ENCODE data around the gene PPP2R5A. TPM values are rescaled to one million over a fixed set of nuclear protein-coding genes. Genes with fewer than 3 reads are reported as not detected.
"Not testable (repeated sequence)": the region's sequence is repeated elsewhere in the genome, so short reads cannot be mapped to it uniquely, and the experiment has no call there.

PPP2R5A gene
- total and polyA plus RNA-seq, 9 donors: 23.2 to 34.2 (median 28.4) TPM

DNA sequence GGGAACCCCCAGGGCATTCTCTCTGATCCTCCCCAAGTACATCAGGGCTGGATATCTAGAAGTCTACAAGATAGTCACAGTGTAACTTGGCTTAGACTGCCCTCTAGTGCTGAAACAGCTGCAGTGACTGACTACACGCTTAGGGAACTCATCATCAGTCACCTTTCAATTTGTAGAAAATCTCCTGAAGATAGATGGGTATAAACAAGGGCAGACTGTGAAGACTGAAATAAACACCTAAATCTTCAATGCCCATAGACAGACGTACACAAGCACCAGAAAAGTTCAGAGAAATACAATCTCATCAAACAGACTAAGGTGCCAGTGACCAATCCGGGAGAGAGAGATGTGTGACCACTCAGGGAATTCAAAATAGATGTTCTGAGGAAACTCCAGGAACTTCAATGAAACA lies 82.9 kb downstream of the PPP2R5A start:
- Histone ChIP-seq H3K27me3 (ENCODE audit: control insufficient read depth, insufficient read depth, low read length) (no peaks in the 10 kb centered on the region), H3K9me3 (replicated peaks; ENCODE audit: control insufficient read depth, low read depth, low read length) (peaks cover 3% of the 10 kb centered on the region), H3K27ac (ENCODE audit: low read length) (no peak overlapping the region), H3K4me3 (ENCODE audit: low read length) (no peak overlapping the region), H3K4me1 (ENCODE audit: control insufficient read depth, insufficient read depth, low read length) (no peaks in the 10 kb centered on the region), H3K36me3 (ENCODE audit: control insufficient read depth, insufficient read depth, low read length) (peaks cover 19% of the 10 kb centered on the region)
- WGBS (ENCODE audit: insufficient coverage): no CpG with 5 or more reads among the region's 3 CpGs
- peak; percentile 50 for DNase-seq

- Histone ChIP-seq H3K36me3 (ENCODE audit: control insufficient read depth, insufficient read depth, low read length) (peaks cover 19% of the 10 kb centered on the region), H3K4me1 (ENCODE audit: control insufficient read depth, insufficient read depth, low read length) (no peaks in the 10 kb centered on the region), H3K9me3 (replicated peaks; ENCODE audit: control insufficient read depth, low read depth, low read length) (peaks cover 3% of the 10 kb centered on the region), H3K4me3 (ENCODE audit: low read length) (no peak overlapping the region), H3K27ac (ENCODE audit: low read length) (no peak overlapping the region), H3K27me3 (ENCODE audit: control insufficient read depth, insufficient read depth, low read length) (no peaks in the 10 kb centered on the region)
- 76% methylated on average over 2 of the region's 5 CpGs for WGBS (ENCODE audit: insufficient coverage)
- no peak for DNase-seq
These were observed 90.8 kb downstream of the PPP2R5A start for GRCh38 chr1:212375986-212376385.

GRCh38 chr1:212377644-212378043 lies 92.4 kb downstream of the PPP2R5A start:
- Histone ChIP-seq H3K4me3 (ENCODE audit: low read length) (no peak overlapping the region), H3K27me3 (ENCODE audit: control insufficient read depth, insufficient read depth, low read length) (no peaks in the 10 kb centered on the region), H3K27ac (ENCODE audit: low read length) (no peak overlapping the region), H3K9me3 (replicated peaks; ENCODE audit: control insufficient read depth, low read depth, low read length) (peaks cover 3% of the 10 kb centered on the region), H3K4me1 (ENCODE audit: control insufficient read depth, insufficient read depth, low read length) (no peaks in the 10 kb centered on the region), H3K36me3 (ENCODE audit: control insufficient read depth, insufficient read depth, low read length) (peaks cover 19% of the 10 kb centered on the region)
- 100% methylated on average over 1 of the region's 3 CpGs for WGBS (ENCODE audit: insufficient coverage)
- no peak for DNase-seq

- 100% methylated on average over 1 of the region's 2 CpGs for WGBS (ENCODE audit: insufficient coverage)
- DNase-seq: no peak
- Histone ChIP-seq H3K27ac (ENCODE audit: low read length) (no peak overlapping the region), H3K27me3 (ENCODE audit: control insufficient read depth, insufficient read depth, low read length) (no peaks in the 10 kb centered on the region), H3K4me1 (ENCODE audit: control insufficient read depth, insufficient read depth, low read length) (no peaks in the 10 kb centered on the region), H3K9me3 (replicated peaks; ENCODE audit: control insufficient read depth, low read depth, low read length) (no peaks in the 10 kb centered on the region), H3K4me3 (ENCODE audit: low read length) (no peak overlapping the region), H3K36me3 (ENCODE audit: control insufficient read depth, insufficient read depth, low read length) (peaks cover 25% of the 10 kb centered on the region)
These were observed 94.2 kb downstream of the PPP2R5A start for GRCh38 chr1:212379366-212379765.

DNA sequence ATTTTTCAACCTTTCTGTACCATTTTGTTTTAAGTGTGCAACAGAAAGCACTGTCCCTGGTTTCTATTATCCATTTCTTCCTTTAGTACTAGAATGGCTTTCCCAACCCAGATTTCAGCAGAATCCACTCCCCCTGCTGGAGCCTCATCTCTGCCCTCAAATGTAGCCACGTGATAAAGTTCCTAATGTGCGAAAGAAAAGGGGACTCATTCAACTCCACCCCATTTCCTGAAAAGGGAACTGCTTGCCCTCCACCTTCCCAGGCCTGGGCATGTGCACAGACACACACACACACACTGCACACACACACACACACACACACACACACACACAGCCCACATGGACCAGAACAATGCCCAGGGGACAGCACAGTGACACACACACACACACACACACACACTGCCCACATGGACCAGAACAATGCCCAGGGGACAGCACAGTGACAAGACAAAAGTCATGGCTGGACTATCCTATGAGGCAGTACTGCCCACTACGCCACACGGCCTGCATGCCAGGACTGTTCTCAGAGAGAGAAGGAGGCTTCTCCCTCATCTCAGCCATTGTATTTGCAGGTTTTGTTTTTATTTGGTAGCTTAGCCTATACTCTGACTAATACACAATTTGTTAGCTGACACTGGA lies 96.3 kb downstream of the PPP2R5A start:
- no peaks in the 10 kb centered on the region for H3K4me1 ChIP-seq (ENCODE audit: control insufficient read depth, insufficient read depth, low read length)
- no CpG with 5 or more reads among the region's 4 CpGs for WGBS (ENCODE audit: insufficient coverage)
- no peaks in the 10 kb centered on the region for H3K9me3 ChIP-seq (replicated peaks; ENCODE audit: control insufficient read depth, low read depth, low read length)
- no peaks in the 10 kb centered on the region for H3K27me3 ChIP-seq (ENCODE audit: control insufficient read depth, insufficient read depth, low read length)
- no peak overlapping the region for H3K27ac ChIP-seq (ENCODE audit: low read length)
- no peak for DNase-seq
- peaks cover 46% of the 10 kb centered on the region for H3K36me3 ChIP-seq (ENCODE audit: control insufficient read depth, insufficient read depth, low read length)
- no peak overlapping the region for H3K4me3 ChIP-seq (ENCODE audit: low read length)

GRCh38 chr1:212386029-212386428 lies 100.8 kb downstream of the PPP2R5A start:
- no peak for DNase-seq
- peaks cover 36% of the 10 kb centered on the region for H3K36me3 ChIP-seq (ENCODE audit: control insufficient read depth, insufficient read depth, low read length)
- 100% methylated on average over 1 of the region's 1 CpG for WGBS (ENCODE audit: insufficient coverage)
- H3K4me1 ChIP-seq (ENCODE audit: control insufficient read depth, insufficient read depth, low read length): no peaks in the 10 kb centered on the region
- H3K9me3 ChIP-seq (replicated peaks; ENCODE audit: control insufficient read depth, low read depth, low read length): no peaks in the 10 kb centered on the region
- H3K4me3 ChIP-seq (ENCODE audit: low read length): no peak overlapping the region
- no peaks in the 10 kb centered on the region for H3K27me3 ChIP-seq (ENCODE audit: control insufficient read depth, insufficient read depth, low read length)
- no peak overlapping the region for H3K27ac ChIP-seq (ENCODE audit: low read length)

GRCh38 chr1:212388985-212389716 lies 103.9 kb downstream of the PPP2R5A start:
- WGBS (ENCODE audit: insufficient coverage): no CpG with 5 or more reads among the region's 1 CpG
- H3K4me1 ChIP-seq (ENCODE audit: control insufficient read depth, insufficient read depth, low read length): no peaks in the 10 kb centered on the region
- H3K27me3 ChIP-seq (ENCODE audit: control insufficient read depth, insufficient read depth, low read length): no peaks in the 10 kb centered on the region
- H3K9me3 ChIP-seq (replicated peaks; ENCODE audit: control insufficient read depth, low read depth, low read length): no peaks in the 10 kb centered on the region
- no peak overlapping the region for H3K27ac ChIP-seq (ENCODE audit: low read length)
- no peak for DNase-seq
- peaks cover 30% of the 10 kb centered on the region for H3K36me3 ChIP-seq (ENCODE audit: control insufficient read depth, insufficient read depth, low read length)
- H3K4me3 ChIP-seq (ENCODE audit: low read length): no peak overlapping the region

DNA sequence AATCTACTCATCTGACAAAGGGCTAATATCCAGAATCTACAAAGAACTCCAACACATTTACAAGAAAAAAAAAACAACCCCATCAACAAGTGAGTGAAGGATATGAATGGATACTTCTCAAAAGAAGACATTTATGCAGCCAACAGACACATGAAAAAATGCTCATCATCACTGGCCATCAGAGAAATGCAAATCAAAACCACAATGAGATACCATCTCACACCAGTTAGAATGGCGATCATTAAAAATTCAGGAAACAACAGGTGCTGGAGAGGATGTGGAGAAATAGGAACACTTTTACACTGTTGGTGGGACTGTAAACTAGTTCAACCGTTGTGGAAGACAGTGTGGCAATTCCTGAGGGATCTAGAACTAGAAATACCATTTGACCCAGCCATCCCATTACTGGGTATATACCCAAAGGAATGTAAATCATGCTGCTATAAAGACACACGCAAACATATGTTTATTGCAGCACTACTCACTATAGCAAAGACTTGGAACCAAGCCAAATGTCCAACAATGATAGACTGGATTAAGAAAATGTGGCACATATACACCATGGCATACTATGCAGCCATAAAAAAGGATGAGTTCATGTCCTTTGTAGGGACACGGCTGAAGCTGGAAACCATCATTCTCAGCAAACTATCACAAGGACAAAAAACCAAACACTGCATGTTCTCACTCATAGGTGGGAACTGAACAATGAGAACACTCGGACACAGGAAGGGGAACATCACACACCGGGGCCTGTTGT lies 110.6 kb downstream of the PPP2R5A start:
- not testable (repeated sequence) for DNase-seq; H3K27ac ChIP-seq (ENCODE audit: low read length); H3K9me3 ChIP-seq (replicated peaks; ENCODE audit: control insufficient read depth, low read depth, low read length); H3K4me1 ChIP-seq (ENCODE audit: control insufficient read depth, insufficient read depth, low read length); H3K27me3 ChIP-seq (ENCODE audit: control insufficient read depth, insufficient read depth, low read length); H3K4me3 ChIP-seq (ENCODE audit: low read length); H3K36me3 ChIP-seq (ENCODE audit: control insufficient read depth, insufficient read depth, low read length)
- WGBS (ENCODE audit: insufficient coverage): no CpG with 5 or more reads among the region's 6 CpGs

DNA sequence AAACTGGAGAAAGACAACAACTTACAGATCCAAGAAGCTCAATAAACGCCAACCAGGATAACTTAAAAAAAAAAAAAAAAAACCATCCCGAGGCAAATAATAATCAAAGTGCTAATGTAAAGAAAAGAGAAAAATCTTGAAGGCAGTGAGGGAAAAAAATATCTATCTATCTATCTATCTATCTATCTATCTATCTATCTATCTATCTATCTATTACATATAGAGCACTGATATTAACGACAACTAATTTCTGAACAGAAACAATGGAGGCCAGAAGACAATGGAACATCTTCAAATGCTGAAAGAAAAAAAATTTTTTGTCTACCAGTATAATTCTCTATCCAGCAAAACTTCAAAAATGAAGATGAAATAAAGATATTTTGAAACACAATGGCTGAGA lies 111.4 kb downstream of the PPP2R5A start:
- no peak overlapping the region for H3K4me3 ChIP-seq (ENCODE audit: low read length)
- no peaks in the 10 kb centered on the region for H3K4me1 ChIP-seq (ENCODE audit: control insufficient read depth, insufficient read depth, low read length)
- H3K27ac ChIP-seq (ENCODE audit: low read length): no peak overlapping the region
- DNase-seq: no peak
- H3K9me3 ChIP-seq (replicated peaks; ENCODE audit: control insufficient read depth, low read depth, low read length): peaks cover 7% of the 10 kb centered on the region
- no peaks in the 10 kb centered on the region for H3K27me3 ChIP-seq (ENCODE audit: control insufficient read depth, insufficient read depth, low read length)
- no CpG with 5 or more reads among the region's 3 CpGs for WGBS (ENCODE audit: insufficient coverage)
- no peaks in the 10 kb centered on the region for H3K36me3 ChIP-seq (ENCODE audit: control insufficient read depth, insufficient read depth, low read length)

DNA sequence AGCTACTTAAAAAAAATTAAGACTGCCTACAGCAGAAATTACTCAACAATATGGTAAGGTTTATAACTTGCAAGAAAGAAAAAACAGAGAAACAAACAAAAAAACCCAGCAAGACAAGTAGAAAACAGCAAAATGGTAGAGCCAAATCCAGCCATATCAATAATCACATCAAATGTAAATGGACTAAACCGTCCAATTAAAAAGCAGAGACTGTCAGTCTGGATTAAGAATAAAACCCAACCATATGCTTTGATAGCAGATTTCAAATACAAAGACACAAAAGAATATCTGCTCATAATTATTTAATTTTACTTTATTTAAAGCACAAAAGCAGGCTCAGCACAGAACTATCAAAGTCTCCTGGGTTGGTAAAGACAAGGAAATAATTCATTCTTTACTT lies 112.0 kb downstream of the PPP2R5A start:
- H3K9me3 ChIP-seq (replicated peaks; ENCODE audit: control insufficient read depth, low read depth, low read length): peaks cover 7% of the 10 kb centered on the region
- no peaks in the 10 kb centered on the region for H3K27me3 ChIP-seq (ENCODE audit: control insufficient read depth, insufficient read depth, low read length)
- WGBS (ENCODE audit: insufficient coverage): no CpG with 5 or more reads among the region's 1 CpG
- no peak for DNase-seq
- H3K27ac ChIP-seq (ENCODE audit: low read length): no peak overlapping the region
- no peaks in the 10 kb centered on the region for H3K36me3 ChIP-seq (ENCODE audit: control insufficient read depth, insufficient read depth, low read length)
- H3K4me1 ChIP-seq (ENCODE audit: control insufficient read depth, insufficient read depth, low read length): no peaks in the 10 kb centered on the region
- H3K4me3 ChIP-seq (ENCODE audit: low read length): no peak overlapping the region
